GM12892 (cell line): Measurements from ENCODE around the gene S100A14.

Experiments
- POLR2A ChIP-seq: IDR thresholded peaks from 2 replicates; pipeline ENCODE4 v1.6.1; 2011; ENCODE audit warnings: low read depth, low read length, control low read depth
- POLR2AphosphoS5 ChIP-seq: IDR thresholded peaks from 2 replicates; pipeline ENCODE4 v1.6.1; 2011; ENCODE audit warnings: low read depth, low read length, control low read depth
- TAF1 ChIP-seq: IDR thresholded peaks from 2 replicates; pipeline ENCODE4 v1.6.1; 2011; ENCODE audit warnings: low read depth, mild to moderate bottlenecking, control low read depth, low read length, borderline replicate concordance

DNA sequence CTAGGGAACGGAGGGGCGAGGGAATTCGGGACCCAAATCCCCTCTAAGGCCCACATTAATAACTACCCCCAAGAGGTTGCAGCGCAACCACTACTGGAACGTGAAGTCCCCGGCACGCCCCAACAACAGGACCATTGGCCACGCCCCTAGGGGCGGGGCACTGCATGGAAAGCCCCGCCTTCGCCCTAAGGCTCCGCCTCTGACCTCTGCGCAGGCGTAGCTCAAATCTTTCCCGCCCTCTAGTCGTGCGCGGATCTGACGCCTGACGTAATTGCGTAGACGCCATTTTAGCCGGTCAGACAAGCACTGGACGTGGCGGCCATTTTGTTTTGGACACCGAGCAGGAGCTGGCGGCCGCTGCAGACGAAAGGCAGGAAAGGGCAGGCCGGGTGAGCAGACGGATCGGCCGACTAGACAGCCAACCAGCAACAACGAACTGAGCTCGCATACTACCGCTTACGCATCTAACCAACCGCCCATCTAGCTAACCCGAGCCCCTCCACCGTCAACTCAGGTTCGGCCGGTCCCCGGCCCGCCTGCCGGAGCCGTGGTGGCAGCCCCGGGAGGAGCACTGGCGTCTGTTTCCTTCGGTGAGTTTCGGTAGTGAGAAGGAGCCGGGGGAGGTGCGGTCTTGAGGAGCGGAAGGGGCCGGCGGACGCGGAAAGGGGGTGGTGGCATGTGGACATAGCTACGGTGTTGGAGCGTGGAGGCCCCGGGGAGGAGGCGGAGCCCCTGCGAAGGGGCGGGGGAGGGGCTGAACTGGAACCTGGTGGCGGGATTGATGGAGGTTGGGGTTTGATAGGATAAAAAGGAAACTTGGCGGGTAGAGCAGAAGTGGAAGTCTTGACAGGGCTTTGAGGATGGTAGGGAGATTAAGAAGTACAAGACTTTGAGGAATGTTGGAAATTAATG is 17.9 kb upstream of the S100A14 start, which contains the start of gene CHTOP:
- TF ChIP-seq TAF1 (peak; percentile 66), POLR2A (peak; percentile 99), POLR2AphosphoS5 (peak; percentile 98)
